Activated CD4-positive, alpha-beta T cell treated with anti-CD3 and anti-CD28 coated beads, Interleukin-2, amount 10 ng/mL, durations not matched to agents 24 days and 14 days (primary cell): Measurements from ENCODE around the gene MTF1. TPM values are rescaled to one million over a fixed set of nuclear protein-coding genes. Genes with fewer than 3 reads are reported as not detected.

Experiments
- DNase-seq: peaks from one replicate; pipeline ENCODE4 v3.0.0; 2022
- H3K27ac Mint-ChIP-seq: one replicate; pipeline ENCODE4 v1.8.0; 2022; ENCODE audit warnings: mild to moderate bottlenecking, mixed read lengths
- H3K27me3 Mint-ChIP-seq: one replicate; pipeline ENCODE4 v1.8.0; 2022; ENCODE audit warnings: mixed read lengths
- H3K36me3 Mint-ChIP-seq: one replicate; pipeline ENCODE4 v1.8.0; 2022; ENCODE audit warnings: low read depth, mild to moderate bottlenecking, mixed read lengths
- H3K4me1 Mint-ChIP-seq: one replicate; pipeline ENCODE4 v1.8.0; 2021; ENCODE audit warnings: mixed read lengths
- H3K4me3 Mint-ChIP-seq: one replicate; pipeline ENCODE4 v1.8.0; 2022; ENCODE audit warnings: mild to moderate bottlenecking, moderate library complexity, mixed read lengths
- H3K9me3 Mint-ChIP-seq: one replicate; pipeline ENCODE4 v1.8.0; 2021; ENCODE audit warnings: mixed read lengths
- intact Hi-C: fragments of 100-400 bp; cut with micrococcal nuclease; formaldehyde crosslinking; loops from one replicate; pipeline ENCODE4 v1.15.1; 2023
- total RNA-seq: library from RNA; stranded (reverse); gene quantifications from 2 replicates; pipeline ENCODE4 v1.2.3, GENCODE V29; 2022

MTF1 gene
- total RNA-seq, 1 donor from 2014 or later: 31.2 TPM

- Mint-ChIP-seq H3K9me3 (no peaks in the 10 kb centered on the region), H3K4me3 (no peak overlapping the region), H3K27ac (no peak overlapping the region), H3K27me3 (no peaks in the 10 kb centered on the region), H3K36me3 (peaks cover 33% of the 10 kb centered on the region), H3K4me1 (peaks cover 2% of the 10 kb centered on the region)
- DNase-seq: no peak
- intact Hi-C loops: no loop called here
Measured at GRCh38 chr1:37888022-37888700, 28.8 kb upstream of the MTF1 start.

- H3K4me3 Mint-ChIP-seq: no peak overlapping the region
- H3K4me1 Mint-ChIP-seq: peaks cover 2% of the 10 kb centered on the region
- DNase-seq: no peak
- no peaks in the 10 kb centered on the region for H3K27me3 Mint-ChIP-seq
- intact Hi-C loops: no loop called here
- H3K9me3 Mint-ChIP-seq: no peaks in the 10 kb centered on the region
- no peak overlapping the region for H3K27ac Mint-ChIP-seq
- H3K36me3 Mint-ChIP-seq: peaks cover 49% of the 10 kb centered on the region
Measured at GRCh38 chr1:37884145-37884544, 24.8 kb upstream of the MTF1 start.

- H3K27ac Mint-ChIP-seq: no peak overlapping the region
- H3K4me3 Mint-ChIP-seq: no peak overlapping the region
- H3K27me3 Mint-ChIP-seq: no peaks in the 10 kb centered on the region
- peaks cover 2% of the 10 kb centered on the region for H3K4me1 Mint-ChIP-seq
- no peaks in the 10 kb centered on the region for H3K9me3 Mint-ChIP-seq
- no peak for DNase-seq
- intact Hi-C loops: no loop called here
- peaks cover 49% of the 10 kb centered on the region for H3K36me3 Mint-ChIP-seq
Measured at GRCh38 chr1:37883671-37884070, 24.3 kb upstream of the MTF1 start.

- Mint-ChIP-seq H3K4me1 (peaks cover 2% of the 10 kb centered on the region), H3K9me3 (no peaks in the 10 kb centered on the region), H3K27ac (no peak overlapping the region), H3K4me3 (no peak overlapping the region), H3K27me3 (no peaks in the 10 kb centered on the region), H3K36me3 (peaks cover 42% of the 10 kb centered on the region)
- intact Hi-C loops: no loop called here
- DNase-seq: no peak
Measured at GRCh38 chr1:37879865-37880264, 20.5 kb upstream of the MTF1 start.

- Mint-ChIP-seq H3K4me3 (no peak overlapping the region), H3K4me1 (no peaks in the 10 kb centered on the region), H3K27me3 (no peaks in the 10 kb centered on the region), H3K36me3 (peaks cover 51% of the 10 kb centered on the region), H3K9me3 (no peaks in the 10 kb centered on the region), H3K27ac (no peak overlapping the region)
- intact Hi-C loops: no loop called here
- no peak for DNase-seq
Measured at GRCh38 chr1:37878071-37878470, 18.7 kb upstream of the MTF1 start.

GRCh38 chr1:37875833-37876232 lies 16.4 kb upstream of the MTF1 start:
- H3K36me3 Mint-ChIP-seq: peaks cover 45% of the 10 kb centered on the region
- H3K27ac Mint-ChIP-seq: no peak overlapping the region
- intact Hi-C loops: no loop called here
- H3K27me3 Mint-ChIP-seq: no peaks in the 10 kb centered on the region
- H3K4me3 Mint-ChIP-seq: no peak overlapping the region
- no peaks in the 10 kb centered on the region for H3K9me3 Mint-ChIP-seq
- H3K4me1 Mint-ChIP-seq: no peaks in the 10 kb centered on the region
- DNase-seq: no peak

GRCh38 chr1:37872692-37873091 lies 13.3 kb upstream of the MTF1 start:
- no peak for DNase-seq
- Mint-ChIP-seq H3K4me1 (no peaks in the 10 kb centered on the region), H3K4me3 (no peak overlapping the region), H3K36me3 (peaks cover 39% of the 10 kb centered on the region), H3K27ac (no peak overlapping the region), H3K9me3 (no peaks in the 10 kb centered on the region), H3K27me3 (no peaks in the 10 kb centered on the region)
- intact Hi-C loops: no loop called here

GRCh38 chr1:37868466-37868865 lies 9.1 kb upstream of the MTF1 start:
- peaks cover 5% of the 10 kb centered on the region for H3K4me1 Mint-ChIP-seq
- no peak overlapping the region for H3K4me3 Mint-ChIP-seq
- H3K27me3 Mint-ChIP-seq: no peaks in the 10 kb centered on the region
- intact Hi-C loops: no loop called here
- H3K27ac Mint-ChIP-seq: no peak overlapping the region
- peaks cover 25% of the 10 kb centered on the region for H3K36me3 Mint-ChIP-seq
- no peaks in the 10 kb centered on the region for H3K9me3 Mint-ChIP-seq
- DNase-seq: no peak

GRCh38 chr1:37867784-37868183 lies 8.4 kb upstream of the MTF1 start:
- Mint-ChIP-seq H3K27me3 (no peaks in the 10 kb centered on the region), H3K4me3 (no peak overlapping the region), H3K4me1 (peaks cover 5% of the 10 kb centered on the region), H3K9me3 (no peaks in the 10 kb centered on the region), H3K36me3 (peaks cover 19% of the 10 kb centered on the region), H3K27ac (no peak overlapping the region)
- DNase-seq: no peak
- intact Hi-C loops: no loop called here

GRCh38 chr1:37866491-37866890 lies 7.1 kb upstream of the MTF1 start:
- Mint-ChIP-seq H3K4me3 (no peak overlapping the region), H3K4me1 (peaks cover 5% of the 10 kb centered on the region), H3K36me3 (peaks cover 18% of the 10 kb centered on the region), H3K27me3 (no peaks in the 10 kb centered on the region), H3K27ac (peak overlapping the region; percentile 74), H3K9me3 (no peaks in the 10 kb centered on the region)
- DNase-seq: no peak
- intact Hi-C loops: no loop called here

- no peak for DNase-seq
- Mint-ChIP-seq H3K27me3 (no peaks in the 10 kb centered on the region), H3K36me3 (peaks cover 18% of the 10 kb centered on the region), H3K9me3 (no peaks in the 10 kb centered on the region), H3K4me1 (peaks cover 5% of the 10 kb centered on the region), H3K4me3 (no peak overlapping the region), H3K27ac (peak overlapping the region; percentile 3)
- intact Hi-C loops: no loop called here
Measured at GRCh38 chr1:37865348-37866120, 6.1 kb upstream of the MTF1 start.

- intact Hi-C loops: no loop called here
- H3K27me3 Mint-ChIP-seq: no peaks in the 10 kb centered on the region
- H3K9me3 Mint-ChIP-seq: no peaks in the 10 kb centered on the region
- peaks cover 15% of the 10 kb centered on the region for H3K36me3 Mint-ChIP-seq
- DNase-seq: no peak
- H3K4me3 Mint-ChIP-seq: no peak overlapping the region
- peaks cover 22% of the 10 kb centered on the region for H3K4me1 Mint-ChIP-seq
- no peak overlapping the region for H3K27ac Mint-ChIP-seq
Measured at GRCh38 chr1:37862330-37862729, 2.9 kb upstream of the MTF1 start.

GRCh38 chr1:37861151-37861550 lies 1.8 kb upstream of the MTF1 start:
- H3K4me3 Mint-ChIP-seq: no peak overlapping the region
- no peak overlapping the region for H3K27ac Mint-ChIP-seq
- H3K27me3 Mint-ChIP-seq: no peaks in the 10 kb centered on the region
- no peaks in the 10 kb centered on the region for H3K9me3 Mint-ChIP-seq
- H3K4me1 Mint-ChIP-seq: peaks cover 26% of the 10 kb centered on the region
- intact Hi-C loops: loop anchor here (2.0 kb wide), 1 partner anchor 70 kb away; no protein-coding TSS in a partner anchor
- no peak for DNase-seq
- H3K36me3 Mint-ChIP-seq: peaks cover 24% of the 10 kb centered on the region

GRCh38 chr1:37860346-37860666 lies 914 bp upstream of the MTF1 start:
- H3K36me3 Mint-ChIP-seq: peaks cover 26% of the 10 kb centered on the region
- no peaks in the 10 kb centered on the region for H3K27me3 Mint-ChIP-seq
- no peaks in the 10 kb centered on the region for H3K9me3 Mint-ChIP-seq
- peaks cover 26% of the 10 kb centered on the region for H3K4me1 Mint-ChIP-seq
- H3K27ac Mint-ChIP-seq: peak overlapping the region; percentile 96
- intact Hi-C loops: loop anchor here (1.0 to 2.0 kb wide), 2 partner anchors 52 to 70 kb away; partner anchors contain the start of gene YRDC
- DNase-seq: no peak
- H3K4me3 Mint-ChIP-seq: peak overlapping the region; percentile 89
